GM12874 (cell line): Measurements from ENCODE around the gene MAP4K4.

ENCODE experiments used
- TF ChIP-seq, protein P1 (sequence below): IDR thresholded peaks from 2 replicates; pipeline ENCODE4 v1.5.1; 2011; ENCODE audit warnings: low read depth, mild to moderate bottlenecking, control low read depth, low read length, moderate library complexity; ENCODE audit not compliant: insufficient read depth

Gene MAP4K4

DNA sequence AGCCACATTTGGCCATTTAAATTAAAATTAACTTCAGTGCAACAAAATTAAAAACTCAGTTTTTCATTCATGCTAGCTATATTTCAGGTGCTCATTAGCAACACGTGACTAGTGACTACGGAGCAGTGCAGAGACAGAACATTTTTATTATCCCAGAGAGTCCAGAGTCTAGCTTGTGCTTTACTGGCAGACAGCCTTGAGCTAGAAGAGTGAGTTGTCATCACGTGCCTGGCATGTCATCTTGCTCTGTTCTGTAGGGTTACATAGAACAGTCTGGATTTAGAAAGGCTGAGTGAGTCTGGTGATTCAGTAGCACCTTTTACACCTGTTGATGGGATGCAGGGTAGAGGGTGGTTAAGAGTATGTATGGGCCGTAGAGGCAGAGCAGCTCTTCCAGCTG lies 157.4 kb downstream of the MAP4K4 start:
- TF ChIP-seq, protein P1, sequence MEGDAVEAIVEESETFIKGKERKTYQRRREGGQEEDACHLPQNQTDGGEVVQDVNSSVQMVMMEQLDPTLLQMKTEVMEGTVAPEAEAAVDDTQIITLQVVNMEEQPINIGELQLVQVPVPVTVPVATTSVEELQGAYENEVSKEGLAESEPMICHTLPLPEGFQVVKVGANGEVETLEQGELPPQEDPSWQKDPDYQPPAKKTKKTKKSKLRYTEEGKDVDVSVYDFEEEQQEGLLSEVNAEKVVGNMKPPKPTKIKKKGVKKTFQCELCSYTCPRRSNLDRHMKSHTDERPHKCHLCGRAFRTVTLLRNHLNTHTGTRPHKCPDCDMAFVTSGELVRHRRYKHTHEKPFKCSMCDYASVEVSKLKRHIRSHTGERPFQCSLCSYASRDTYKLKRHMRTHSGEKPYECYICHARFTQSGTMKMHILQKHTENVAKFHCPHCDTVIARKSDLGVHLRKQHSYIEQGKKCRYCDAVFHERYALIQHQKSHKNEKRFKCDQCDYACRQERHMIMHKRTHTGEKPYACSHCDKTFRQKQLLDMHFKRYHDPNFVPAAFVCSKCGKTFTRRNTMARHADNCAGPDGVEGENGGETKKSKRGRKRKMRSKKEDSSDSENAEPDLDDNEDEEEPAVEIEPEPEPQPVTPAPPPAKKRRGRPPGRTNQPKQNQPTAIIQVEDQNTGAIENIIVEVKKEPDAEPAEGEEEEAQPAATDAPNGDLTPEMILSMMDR = no peak

DNA sequence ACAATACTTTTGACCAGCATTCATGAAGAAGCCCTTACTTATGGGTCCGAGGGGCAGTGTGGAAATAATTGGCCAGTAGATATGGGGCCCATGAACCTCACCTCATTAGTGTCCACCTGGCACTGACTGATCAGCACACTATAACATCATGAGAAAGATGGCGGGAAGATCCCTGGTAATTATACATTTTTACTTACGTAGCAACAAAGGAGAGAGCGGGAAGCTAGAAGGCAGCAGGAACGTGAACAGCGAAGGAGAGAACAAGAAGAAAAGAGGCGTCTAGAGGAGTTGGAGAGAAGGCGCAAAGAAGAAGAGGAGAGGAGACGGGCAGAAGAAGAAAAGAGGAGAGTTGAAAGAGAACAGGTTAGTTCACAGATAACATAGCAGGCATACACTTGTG lies 158.3 kb downstream of the MAP4K4 start:
- TF ChIP-seq, protein P1 = no peak

DNA sequence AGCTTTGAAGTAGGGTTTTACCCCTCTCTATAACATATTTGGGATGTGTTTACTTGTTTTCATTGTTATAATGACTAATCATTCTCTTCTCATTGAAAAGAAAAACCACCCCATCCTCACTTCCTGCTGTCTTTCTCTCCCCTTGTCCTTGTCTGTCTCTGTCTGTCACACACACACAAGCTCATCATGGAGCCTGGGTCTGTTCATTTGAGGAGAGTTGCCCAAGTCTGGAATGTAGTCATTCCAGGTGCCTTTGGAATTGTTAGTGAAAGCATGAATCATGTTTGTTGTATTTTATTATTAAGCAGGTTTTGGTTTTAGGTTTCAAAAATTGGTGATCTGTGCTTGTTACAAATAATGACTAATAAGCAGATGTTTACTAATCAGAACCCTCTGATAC lies 160.7 kb downstream of the MAP4K4 start:
- TF ChIP-seq, protein P1 = no peak

DNA sequence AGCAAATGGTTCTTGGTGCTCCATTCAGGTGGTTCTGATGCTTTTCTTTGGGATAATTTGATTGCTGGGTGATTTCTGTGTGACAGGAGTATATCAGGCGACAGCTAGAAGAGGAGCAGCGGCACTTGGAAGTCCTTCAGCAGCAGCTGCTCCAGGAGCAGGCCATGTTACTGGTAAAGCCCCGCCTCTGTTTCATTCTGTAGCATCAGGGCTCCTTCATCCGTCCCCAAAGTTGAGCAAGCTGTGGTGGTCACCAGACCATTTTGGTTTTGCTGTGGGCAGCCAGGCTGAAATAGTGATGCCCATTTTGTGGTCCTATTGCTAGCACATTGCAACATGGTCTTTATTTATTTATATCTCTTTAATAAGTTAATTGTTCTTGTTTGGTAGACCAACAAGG lies 161.4 kb downstream of the MAP4K4 start:
- TF ChIP-seq, protein P1 = no peak

DNA sequence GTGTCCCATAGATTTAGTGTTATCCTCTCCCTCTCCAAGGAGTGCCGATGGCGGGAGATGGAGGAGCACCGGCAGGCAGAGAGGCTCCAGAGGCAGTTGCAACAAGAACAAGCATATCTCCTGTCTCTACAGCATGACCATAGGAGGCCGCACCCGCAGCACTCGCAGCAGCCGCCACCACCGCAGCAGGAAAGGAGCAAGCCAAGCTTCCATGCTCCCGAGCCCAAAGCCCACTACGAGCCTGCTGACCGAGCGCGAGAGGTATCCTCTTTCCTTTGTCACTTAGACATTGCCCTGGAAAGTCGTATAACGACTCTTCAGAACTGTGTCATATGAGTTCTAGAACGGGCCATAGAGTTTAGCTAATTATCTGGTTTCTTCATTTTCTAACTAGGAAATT lies 162.1 kb downstream of the MAP4K4 start:
- TF ChIP-seq, protein P1 = no peak

DNA sequence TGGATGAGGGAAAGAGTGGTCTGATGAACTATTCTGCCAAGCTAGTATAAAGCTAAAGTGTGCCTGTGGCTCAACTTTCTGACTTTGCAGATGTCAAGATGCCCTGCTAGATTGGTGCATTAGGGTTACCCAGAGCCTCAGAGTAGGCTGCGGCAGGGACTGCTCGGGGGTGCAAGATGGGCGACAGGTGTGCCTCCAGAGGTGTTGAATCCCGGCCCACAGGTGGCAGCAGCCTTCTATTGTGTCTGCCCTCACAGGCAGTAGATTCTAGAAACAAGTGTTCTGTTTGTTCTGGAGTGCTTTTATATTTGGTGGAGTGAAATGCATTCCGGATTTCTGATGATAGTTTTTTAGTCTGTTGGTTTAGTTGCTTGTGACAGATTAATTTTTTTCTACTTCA lies 162.7 kb downstream of the MAP4K4 start:
- TF ChIP-seq, protein P1 = no peak

DNA sequence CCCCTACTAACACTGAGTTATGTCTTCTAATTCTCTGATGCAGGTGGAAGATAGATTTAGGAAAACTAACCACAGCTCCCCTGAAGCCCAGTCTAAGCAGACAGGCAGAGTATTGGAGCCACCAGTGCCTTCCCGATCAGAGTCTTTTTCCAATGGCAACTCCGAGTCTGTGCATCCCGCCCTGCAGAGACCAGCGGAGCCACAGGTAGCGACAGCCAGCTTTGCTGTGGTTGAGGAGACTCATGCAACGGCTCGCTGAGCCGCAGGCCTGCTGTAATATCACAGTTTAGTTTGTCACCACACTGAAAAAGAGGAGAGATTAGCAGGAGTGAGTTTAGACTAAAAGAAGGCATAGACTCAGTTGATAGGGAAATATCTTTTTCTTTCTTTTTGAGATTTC lies 163.3 kb downstream of the MAP4K4 start:
- TF ChIP-seq, protein P1 = no peak

DNA sequence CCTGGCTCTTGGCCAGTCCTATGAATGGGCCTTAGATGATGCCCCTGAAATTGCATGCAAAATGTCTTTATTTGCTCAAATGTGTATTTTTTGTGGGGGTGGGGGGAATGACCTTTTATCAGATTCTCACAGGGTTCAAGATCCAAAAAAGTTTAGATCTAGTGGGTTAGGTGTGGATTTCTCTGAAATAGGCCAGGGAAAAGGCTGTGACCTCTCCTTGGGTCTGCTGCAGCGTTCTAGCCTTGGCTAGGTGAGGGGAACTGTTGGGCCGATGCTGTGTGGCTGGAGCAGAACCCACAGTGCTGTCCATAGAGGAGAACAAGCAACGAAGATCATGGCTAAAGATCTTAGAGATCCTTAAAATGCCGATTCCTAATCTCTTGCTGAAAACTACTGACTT lies 163.9 kb downstream of the MAP4K4 start:
- TF ChIP-seq, protein P1 = no peak
